HG03135 (cell line): ENCODE data around the gene GPM6B.

ENCODE experiments used
- ATAC-seq: cut with Tn5 transposase; IDR thresholded peaks from one replicate; pipeline ENCODE4 v1.9.1; 2021; ENCODE audit warnings: mild to moderate bottlenecking, moderate library complexity; ENCODE audit not compliant: unreplicated experiment

The GPM6B gene

GRCh38 chrX:13825178-13825762, 8.4 kb upstream of the GPM6B start:
- no peak for ATAC-seq

GRCh38 chrX:13824746-13825145, 7.9 kb upstream of the GPM6B start:
- no peak for ATAC-seq

GRCh38 chrX:13821738-13822137, 4.8 kb upstream of the GPM6B start:
- ATAC-seq, result no peak

GRCh38 chrX:13816176-13816575, 717 bp downstream of the GPM6B start:
- no peak for ATAC-seq

- ATAC-seq, result no peak
These were observed 1.2 kb downstream of the GPM6B start for GRCh38 chrX:13815664-13816063.

GRCh38 chrX:13808865-13809264, 8.0 kb downstream of the GPM6B start:
- ATAC-seq, result no peak

GRCh38 chrX:13808293-13808692, 8.6 kb downstream of the GPM6B start:
- no peak for ATAC-seq

GRCh38 chrX:13805241-13805640, 11.7 kb downstream of the GPM6B start:
- ATAC-seq, result no peak

- ATAC-seq, result no peak
These were observed 13.8 kb downstream of the GPM6B start for GRCh38 chrX:13803116-13803515.

GRCh38 chrX:13798184-13798583, 18.7 kb downstream of the GPM6B start:
- no peak for ATAC-seq

- no peak for ATAC-seq
These were observed 19.4 kb downstream of the GPM6B start for GRCh38 chrX:13797512-13797911.

GRCh38 chrX:13794417-13794816, 22.5 kb downstream of the GPM6B start:
- ATAC-seq, result no peak

- no peak for ATAC-seq
These were observed 23.0 kb downstream of the GPM6B start for GRCh38 chrX:13793897-13794296.

- no peak for ATAC-seq
These were observed 25.3 kb downstream of the GPM6B start for GRCh38 chrX:13791559-13791958.

- ATAC-seq, result no peak
These were observed 25.7 kb downstream of the GPM6B start for GRCh38 chrX:13791145-13791544.

GRCh38 chrX:13790206-13791131, 26.4 kb downstream of the GPM6B start:
- ATAC-seq, result no peak

GRCh38 chrX:13786048-13786447, 30.8 kb downstream of the GPM6B start:
- ATAC-seq, result no peak

GRCh38 chrX:13780868-13781427, 35.9 kb downstream of the GPM6B start:
- ATAC-seq, result no peak

GRCh38 chrX:13778916-13779315, 38.0 kb downstream of the GPM6B start:
- ATAC-seq, result no peak

GRCh38 chrX:13776387-13776786, 40.5 kb downstream of the GPM6B start:
- ATAC-seq, result no peak

GRCh38 chrX:13775837-13776236, 41.1 kb downstream of the GPM6B start:
- ATAC-seq, result no peak

- ATAC-seq, result no peak
These were observed 42.2 kb downstream of the GPM6B start for GRCh38 chrX:13774696-13775095.
